Mucosa of descending colon (tissue), 3 donors: ENCODE measurements around the gene CLCA2. TPM values are rescaled to one million over a fixed set of nuclear protein-coding genes. Genes with fewer than 3 reads are reported as not detected.

ENCODE experiments used
- ATAC-seq: fragments of 200-7000 bp; cut with Tn5 transposase; one replicate; pipeline ENCODE4 v1.9.1; 2020; ENCODE audit warnings: mild to moderate bottlenecking, moderate library complexity
- DNase-seq, 3 donors: peaks; one replicate each; pipeline ENCODE4 v3.0.0-alpha.2; 2020
- H3K36me3 ChIP-seq: fragments of 200-600 bp; one replicate; pipeline ENCODE4 v1.8.0; 2021; ENCODE audit warnings: low read depth, mild to moderate bottlenecking
- H3K4me1 ChIP-seq: fragments of 200-600 bp; one replicate; pipeline ENCODE4 v1.8.0; 2021; ENCODE audit warnings: low read depth, mild to moderate bottlenecking
- H3K4me3 ChIP-seq: fragments of 200-600 bp; one replicate; pipeline ENCODE4 v1.8.0; 2021; ENCODE audit warnings: mild to moderate bottlenecking
- H3K9me3 ChIP-seq: fragments of 200-600 bp; one replicate; pipeline ENCODE4 v1.8.0; 2021; ENCODE audit warnings: mild to moderate bottlenecking
- CTCF ChIP-seq: fragments of 200-600 bp; IDR thresholded peaks from one replicate; pipeline ENCODE4 v1.8.0; 2022; ENCODE audit warnings: antibody characterized with exemption, mild to moderate bottlenecking
- intact Hi-C, 2 donors: fragments of 100-400 bp; cut with DNase I in 1 of 2; cut with micrococcal nuclease in 1 of 2; formaldehyde crosslinking; loops; one replicate each; pipeline versions ENCODE4 v1.11.0 to v1.11.1; 2022; cut with DNase I, micrococcal nuclease
- total RNA-seq, 3 donors: library from RNA; stranded (reverse); fragmentation: NEBNext Ultra II Directional in 2 of 3; extraction: Animal tissue kit (Norgen Biotek cat#: 25700) in 2 of 3; gene quantifications; one replicate each; pipeline versions ENCODE4 v1.2.1 to v1.2.4, GENCODE V29; 2021 to 2023
- donor health status: DM: no; HTN: no; CAD: no; lungs with moderate emphysema.
- donor health status: DM: no; HTN: no; CAD: no.
- donor health status: DM: no; HTN: yes; CAD: no.

The CLCA2 gene
- total RNA-seq, 3 donors from 2014 or later = 0.51 to 1.7 (median 1.0) TPM

- intact Hi-C loops = no loop called here
- ATAC-seq = peak; percentile 86
Measured at GRCh38 chr1:86416343-86416742, 7.6 kb upstream of the CLCA2 start.

GRCh38 chr1:86419277-86419903 lies 4.6 kb upstream of the CLCA2 start:
- peak in 1 of 3 donors; percentile 49 for DNase-seq
- intact Hi-C loops = no loop called here
- no peak overlapping the region for H3K4me3 ChIP-seq
- H3K4me1 ChIP-seq = no peaks in the 10 kb centered on the region
- TF ChIP-seq CTCF = no peak
- no peaks in the 10 kb centered on the region for H3K9me3 ChIP-seq
- no peaks in the 10 kb centered on the region for H3K36me3 ChIP-seq
- ATAC-seq = peak; percentile 69

More at GRCh38 chr1:86416343-86416742, 7.6 kb upstream of the CLCA2 start:
- peak; percentile 56 to 82 (median 60) for DNase-seq
- Histone ChIP-seq H3K4me3 (no peak overlapping the region), H3K36me3 (no peaks in the 10 kb centered on the region), H3K4me1 (no peaks in the 10 kb centered on the region), H3K9me3 (no peaks in the 10 kb centered on the region)
- no peak for TF ChIP-seq CTCF

GRCh38 chr1:86421601-86422280 lies 2.2 kb upstream of the CLCA2 start:
- DNase-seq = no peak
- intact Hi-C loops = no loop called here
- Histone ChIP-seq H3K9me3 (no peaks in the 10 kb centered on the region), H3K36me3 (no peaks in the 10 kb centered on the region), H3K4me1 (no peaks in the 10 kb centered on the region), H3K4me3 (no peak overlapping the region)
- TF ChIP-seq CTCF = no peak
- peak; percentile 83 for ATAC-seq

- intact Hi-C loops = no loop called here
- peaks cover 5% of the 10 kb centered on the region for H3K4me1 ChIP-seq
- no peak for ATAC-seq
- no peaks in the 10 kb centered on the region for H3K9me3 ChIP-seq
- TF ChIP-seq CTCF = no peak
- no peak overlapping the region for H3K4me3 ChIP-seq
- DNase-seq = no peak
- H3K36me3 ChIP-seq = no peaks in the 10 kb centered on the region
Measured at GRCh38 chr1:86423473-86423872, 498 bp upstream of the CLCA2 start.

- H3K36me3 ChIP-seq = no peaks in the 10 kb centered on the region
- no peak for DNase-seq
- H3K9me3 ChIP-seq = no peaks in the 10 kb centered on the region
- ATAC-seq = no peak
- intact Hi-C loops = no loop called here
- H3K4me1 ChIP-seq = peaks cover 5% of the 10 kb centered on the region
- no peak overlapping the region for H3K4me3 ChIP-seq
- no peak for TF ChIP-seq CTCF
Measured at GRCh38 chr1:86429122-86429725, 5.3 kb downstream of the CLCA2 start.
